Measurements from ENCODE around the gene CLNK. TPM values are rescaled to one million over a fixed set of nuclear protein-coding genes. Genes with fewer than 3 reads are reported as not detected.
"Not testable (repeated sequence)": the region's sequence is repeated elsewhere in the genome, so short reads cannot be mapped to it uniquely, and the experiment has no call there.

Gene CLNK
- polyA plus RNA-seq, 4 donors = 0.56 to 0.85 (median 0.77) TPM

DNA sequence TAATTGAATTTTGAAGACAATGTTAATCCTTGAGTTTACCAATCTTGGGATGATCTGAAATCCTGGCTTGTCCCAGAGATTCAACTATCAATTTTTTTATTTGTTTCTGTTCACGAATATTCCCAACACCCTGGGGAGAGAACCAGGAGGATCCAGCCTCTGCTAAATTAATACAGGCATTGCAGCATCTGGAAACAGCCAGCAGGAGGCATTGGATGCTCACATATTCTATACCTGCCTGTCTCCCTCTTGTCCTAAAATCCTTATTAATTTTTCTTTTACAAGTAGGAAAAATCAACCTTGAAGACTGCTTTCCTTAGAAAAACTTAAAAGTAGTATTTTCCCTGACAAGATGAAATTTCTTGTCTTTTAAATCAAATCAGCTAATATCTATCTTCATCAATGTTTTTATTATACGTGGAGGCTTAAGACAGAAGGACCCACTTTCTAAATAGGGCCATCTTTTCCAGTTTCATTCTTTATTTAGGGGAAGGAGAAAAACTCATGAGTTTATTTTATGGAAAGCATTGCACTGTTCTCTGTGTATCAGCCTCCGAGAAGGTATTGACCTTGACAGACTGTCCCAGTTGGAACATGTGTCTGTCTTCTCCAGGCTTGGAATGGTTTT is 102.4 kb downstream of the CLNK start:
- peak in 1 of 4 donors; percentile 29 for DNase-seq (ENCODE audit: low read depth in 4 of 4, low spot score in 3 of 4)

DNA sequence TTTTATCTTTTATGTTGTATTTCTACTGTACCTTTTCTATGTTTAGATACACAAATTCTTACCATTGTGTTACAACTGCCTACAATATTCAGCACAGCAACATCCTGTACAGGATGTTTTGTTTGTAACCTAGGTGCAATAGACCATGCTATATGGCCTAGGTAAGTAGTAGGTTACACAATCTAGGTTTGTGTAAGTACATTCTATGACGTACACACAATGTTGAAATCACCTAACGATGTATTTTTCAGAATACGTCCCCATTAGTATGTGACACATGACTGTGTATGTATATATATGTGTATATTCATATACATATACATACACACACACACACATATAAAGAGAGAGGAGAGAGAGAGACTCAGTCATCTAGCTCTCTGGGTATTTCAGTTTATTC is 103.5 kb downstream of the CLNK start:
- no peak for DNase-seq (ENCODE audit: low read depth in 4 of 4, low spot score in 3 of 4)

DNA sequence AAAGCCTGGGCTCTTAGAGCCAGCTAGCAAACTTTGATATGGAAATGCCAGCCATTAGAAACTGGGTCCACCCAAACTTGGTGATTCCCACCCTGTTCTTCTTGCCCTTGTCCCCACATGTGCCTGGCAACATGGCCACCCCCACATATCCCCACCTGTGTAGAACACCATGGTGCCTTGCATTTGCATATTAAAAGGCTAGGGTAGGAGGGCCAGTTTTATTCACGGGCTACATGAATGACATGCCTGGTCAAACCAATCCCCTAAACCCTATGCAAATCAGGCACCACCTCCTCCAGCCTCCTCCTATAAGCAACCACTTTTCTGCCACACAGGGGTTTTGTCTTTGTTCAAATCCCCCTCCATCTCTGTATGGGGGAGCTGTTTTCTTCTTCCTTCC is 104.9 kb downstream of the CLNK start:
- DNase-seq (ENCODE audit: low read depth in 4 of 4, low spot score in 3 of 4) = no peak

DNA sequence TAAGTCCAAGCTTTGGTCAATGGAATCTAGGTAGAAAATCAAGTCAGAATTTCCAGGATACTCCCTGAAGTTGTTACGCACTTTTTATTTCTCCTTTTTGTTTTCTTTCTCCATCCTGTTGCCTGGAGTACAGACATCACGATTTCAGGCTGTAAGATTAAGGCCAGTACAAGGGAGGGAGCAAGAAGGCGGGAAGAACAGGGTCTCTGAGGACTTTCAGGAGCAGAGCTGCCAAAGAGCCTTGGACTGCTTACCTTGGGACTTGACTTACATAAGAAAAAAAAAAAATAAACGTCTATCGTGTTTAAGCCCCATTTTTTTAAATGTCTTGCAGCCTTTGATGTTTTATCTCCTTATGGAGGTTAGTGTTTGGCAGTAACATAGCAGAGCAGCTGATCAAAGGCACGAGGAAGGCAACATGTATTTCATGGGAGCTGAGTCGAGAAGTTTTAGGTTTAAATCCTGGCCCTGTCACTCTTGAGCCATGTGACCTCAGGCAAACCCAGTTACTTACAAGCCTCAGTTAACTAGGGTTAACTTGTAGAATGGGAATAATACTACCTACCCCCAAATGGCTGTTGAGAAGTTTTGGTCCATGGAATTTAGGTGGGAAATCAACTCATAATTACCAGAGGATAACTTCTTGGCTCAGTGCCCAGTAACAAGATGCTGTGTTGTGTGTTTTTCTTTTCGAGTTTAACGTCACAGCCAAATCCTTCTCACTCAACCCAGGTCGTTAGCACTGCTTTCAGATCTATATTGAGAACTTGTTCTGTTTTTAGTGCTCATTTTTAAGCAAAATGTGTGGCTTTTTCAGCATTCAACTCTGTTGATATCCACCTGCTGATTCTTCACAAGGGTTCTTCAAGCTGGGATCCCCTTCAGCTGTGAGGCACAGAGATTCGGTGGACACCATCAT is 106.8 kb downstream of the CLNK start:
- no peak for DNase-seq (ENCODE audit: low read depth in 4 of 4, low spot score in 3 of 4)

DNA sequence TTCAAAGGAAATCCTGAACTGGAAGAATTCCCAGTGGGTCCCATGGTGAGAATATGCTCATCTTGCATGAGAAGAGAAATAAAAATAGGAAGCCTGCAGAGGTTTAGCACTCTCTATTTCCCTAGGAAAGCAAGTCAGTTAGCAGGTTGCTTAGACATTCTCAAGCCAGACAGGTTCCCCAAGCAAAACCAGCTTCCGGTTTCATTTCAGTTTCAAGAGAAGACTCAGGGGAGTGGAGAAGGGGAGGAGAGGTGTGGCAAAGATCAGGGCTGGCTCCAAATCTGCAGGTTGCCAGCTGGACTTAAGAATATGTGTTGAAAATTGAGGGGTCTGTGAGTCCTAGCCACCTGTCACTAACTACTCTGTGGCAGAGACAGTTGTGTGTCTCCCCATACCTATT is 107.5 kb downstream of the CLNK start:
- no peak for DNase-seq (ENCODE audit: low read depth in 4 of 4, low spot score in 3 of 4)

DNA sequence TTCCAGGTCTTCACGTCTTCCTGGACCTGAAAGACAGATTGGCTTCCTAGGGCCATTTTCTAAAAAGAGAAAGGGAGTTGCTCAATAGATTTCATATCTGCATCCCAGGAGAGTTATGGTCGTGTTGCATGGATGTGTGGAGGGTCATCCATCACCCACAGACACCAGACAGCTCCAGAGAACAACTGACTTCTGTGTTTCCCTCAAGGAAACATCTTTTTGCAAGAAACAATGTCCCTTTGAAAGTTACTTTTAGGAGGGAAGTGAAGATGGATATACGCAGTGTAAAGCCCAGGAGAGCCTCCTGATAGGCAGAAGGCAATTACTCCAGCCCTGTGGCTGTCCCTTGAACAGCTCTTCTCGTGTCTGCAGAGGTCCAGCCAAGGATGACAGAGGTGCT is 108.3 kb downstream of the CLNK start:
- no peak for DNase-seq (ENCODE audit: low read depth in 4 of 4, low spot score in 3 of 4)

DNA sequence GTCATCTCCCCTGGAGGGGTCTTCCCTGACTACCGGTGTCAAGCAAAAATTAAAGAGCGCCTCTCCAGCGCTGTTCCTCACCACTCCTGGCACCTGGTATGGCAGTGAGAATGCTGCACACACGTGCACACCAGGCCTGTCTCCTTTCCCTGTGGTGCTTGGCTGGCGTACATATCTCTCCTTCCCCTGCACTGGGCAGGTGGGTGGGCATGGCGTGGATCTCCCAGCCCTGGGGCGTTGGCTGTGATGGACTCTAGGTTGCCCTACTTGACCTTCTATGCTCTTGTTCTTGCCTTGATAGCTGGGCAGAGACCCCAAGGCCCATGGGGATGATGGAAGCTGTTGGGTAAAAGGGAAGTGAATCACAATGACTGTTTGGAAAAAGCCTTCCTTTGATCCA is 109.2 kb downstream of the CLNK start:
- no peak for DNase-seq (ENCODE audit: low read depth in 4 of 4, low spot score in 3 of 4)

DNA sequence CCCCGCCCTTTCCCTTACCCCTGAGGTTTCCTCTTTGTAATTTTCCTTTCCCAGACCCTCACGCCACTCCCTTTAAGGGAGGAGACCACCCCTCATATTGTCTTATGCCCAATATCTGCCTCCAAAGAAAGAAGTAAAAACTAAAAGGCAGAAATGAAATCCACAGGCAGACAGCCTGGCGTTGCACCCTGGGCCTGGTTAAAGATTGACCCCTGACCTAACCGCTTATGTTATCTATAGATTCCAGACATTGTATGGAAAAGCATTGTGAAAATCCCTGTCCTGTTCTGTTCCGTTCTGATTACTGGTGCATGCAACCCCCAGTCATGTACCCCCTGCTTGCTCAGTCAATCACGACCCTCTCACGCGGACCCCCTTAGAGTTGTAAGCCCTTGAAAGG is 110.0 kb downstream of the CLNK start:
- not testable (repeated sequence) for DNase-seq (ENCODE audit: low read depth in 4 of 4, low spot score in 3 of 4)

DNA sequence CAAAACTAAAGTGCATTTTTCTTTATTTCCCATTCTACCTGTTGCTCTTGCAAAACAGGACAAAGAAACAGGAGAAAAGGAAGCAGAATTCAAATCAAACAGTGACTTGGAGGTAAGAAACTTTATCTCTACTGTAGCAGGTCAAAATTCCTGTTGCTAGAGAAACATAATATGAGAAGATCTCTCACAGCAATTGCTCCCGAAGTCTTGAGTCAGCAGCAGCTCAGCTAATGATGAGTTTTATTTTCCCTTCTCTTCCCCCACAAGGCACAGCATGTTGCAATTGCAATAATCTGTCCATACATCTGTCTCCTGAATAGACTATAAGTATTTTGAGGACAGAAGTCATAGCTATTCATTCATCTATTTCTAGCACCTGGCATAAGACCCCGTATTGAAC is 112.7 kb downstream of the CLNK start:
- DNase-seq (ENCODE audit: low read depth in 4 of 4, low spot score in 3 of 4) = no peak

DNA sequence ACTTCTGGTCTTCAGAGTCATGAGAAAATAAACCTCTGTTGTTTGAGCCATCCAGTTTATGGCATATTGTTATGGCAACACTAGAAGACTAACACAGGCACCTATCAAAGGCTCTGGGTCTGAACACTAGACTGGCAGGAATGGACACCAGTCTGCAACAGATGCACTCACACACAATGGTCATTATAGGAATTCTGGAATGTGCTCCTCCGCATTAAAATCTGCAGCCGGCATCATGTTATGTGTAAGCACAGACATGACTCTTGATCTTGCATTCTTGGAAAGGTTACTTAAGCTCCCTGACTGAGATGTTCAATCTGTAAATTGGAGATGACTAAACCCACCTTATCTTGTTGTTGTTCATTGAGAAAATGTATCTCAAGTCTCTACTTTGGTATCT is 115.1 kb downstream of the CLNK start:
- no peak for DNase-seq (ENCODE audit: low read depth in 4 of 4, low spot score in 3 of 4)

DNA sequence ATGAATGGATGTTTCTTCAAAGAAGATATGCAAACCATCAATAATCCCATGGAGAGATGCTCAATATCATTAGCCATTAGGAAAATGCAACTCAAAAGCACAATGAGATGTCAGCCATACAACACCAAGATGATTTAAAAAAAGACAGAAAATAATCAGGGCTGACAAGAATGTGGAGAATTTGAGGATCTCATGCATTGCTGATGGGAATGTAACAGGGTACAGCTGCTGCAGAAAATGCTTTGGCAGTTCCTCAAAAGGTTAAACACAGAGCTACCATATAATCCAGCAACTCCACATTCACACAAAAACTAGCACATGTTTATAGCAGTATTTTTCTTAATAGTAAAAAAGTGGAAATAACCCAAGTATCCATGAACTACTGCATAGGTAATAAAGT is 116.8 kb downstream of the CLNK start:
- DNase-seq (ENCODE audit: low read depth in 4 of 4, low spot score in 3 of 4) = no peak

DNA sequence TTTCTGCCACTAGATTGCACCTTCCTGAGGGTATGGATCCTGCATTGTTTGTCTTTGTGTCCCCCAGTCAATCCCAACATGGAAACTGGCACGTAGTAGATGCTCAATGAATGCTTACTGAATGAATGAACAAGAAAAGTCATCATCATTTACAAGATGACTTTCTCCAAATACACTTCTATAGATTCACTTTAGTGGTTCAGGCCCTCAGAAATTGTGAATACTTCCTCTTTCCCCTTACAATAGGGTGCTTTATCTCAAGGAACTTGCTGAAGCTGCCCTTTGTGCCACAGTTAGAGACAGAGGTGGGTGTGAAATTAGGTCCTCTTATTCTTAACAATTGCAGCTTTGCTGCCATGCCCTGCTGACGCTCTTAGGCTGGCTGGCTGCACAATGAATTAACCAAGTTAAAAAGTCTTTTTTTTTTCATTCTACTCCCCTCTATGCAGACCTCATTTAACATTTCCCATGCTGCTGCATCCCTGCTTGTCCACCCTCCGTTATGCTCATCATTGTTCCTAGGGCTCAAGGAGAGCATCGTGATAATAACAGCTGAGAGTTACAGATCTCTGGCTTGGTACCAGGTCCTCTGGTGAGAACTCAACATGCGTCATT is 119.3 kb downstream of the CLNK start:
- DNase-seq (ENCODE audit: low read depth in 4 of 4, low spot score in 3 of 4) = no peak

DNA sequence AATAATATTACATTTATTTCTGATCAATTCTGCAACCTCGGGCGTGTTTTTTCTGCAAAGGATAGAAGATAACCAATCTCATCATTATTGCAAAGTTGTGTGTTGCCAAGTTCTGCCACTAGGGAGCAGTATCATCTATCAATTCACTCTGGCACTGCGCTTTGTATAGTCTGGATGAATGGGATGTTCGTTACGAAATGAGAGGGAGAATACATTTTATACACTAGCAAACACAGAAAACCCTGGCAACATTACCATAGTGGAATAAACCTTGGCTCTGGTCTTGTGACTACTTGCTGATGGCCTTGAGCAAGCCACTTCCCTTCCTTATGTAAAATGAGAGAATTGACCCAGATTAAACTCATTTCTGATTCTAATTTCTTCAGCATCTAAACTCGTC is 129.9 kb downstream of the CLNK start:
- peak; percentile 34 to 47 (median 39) for DNase-seq (ENCODE audit: low read depth in 4 of 4, low spot score in 3 of 4)

DNA sequence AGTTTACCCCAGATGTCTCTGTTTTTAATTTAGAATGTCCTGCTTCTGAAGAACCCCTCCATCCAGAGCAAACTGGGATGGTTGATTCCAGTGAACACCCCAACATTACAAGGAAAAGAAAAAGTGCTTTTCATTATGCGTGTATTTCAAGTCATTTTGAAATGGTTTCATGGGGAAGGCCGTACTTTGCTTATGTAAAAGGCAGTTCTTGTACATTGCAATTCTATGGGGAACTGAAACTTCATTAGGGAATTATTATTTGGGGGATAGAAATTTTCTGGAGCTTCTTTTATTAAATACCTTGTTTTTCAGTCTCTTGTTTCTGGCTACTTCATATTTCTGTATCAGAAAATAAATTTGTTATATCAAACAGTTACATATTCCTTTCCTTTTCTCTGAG is 130.4 kb downstream of the CLNK start:
- DNase-seq (ENCODE audit: low read depth in 4 of 4, low spot score in 3 of 4) = no peak

DNA sequence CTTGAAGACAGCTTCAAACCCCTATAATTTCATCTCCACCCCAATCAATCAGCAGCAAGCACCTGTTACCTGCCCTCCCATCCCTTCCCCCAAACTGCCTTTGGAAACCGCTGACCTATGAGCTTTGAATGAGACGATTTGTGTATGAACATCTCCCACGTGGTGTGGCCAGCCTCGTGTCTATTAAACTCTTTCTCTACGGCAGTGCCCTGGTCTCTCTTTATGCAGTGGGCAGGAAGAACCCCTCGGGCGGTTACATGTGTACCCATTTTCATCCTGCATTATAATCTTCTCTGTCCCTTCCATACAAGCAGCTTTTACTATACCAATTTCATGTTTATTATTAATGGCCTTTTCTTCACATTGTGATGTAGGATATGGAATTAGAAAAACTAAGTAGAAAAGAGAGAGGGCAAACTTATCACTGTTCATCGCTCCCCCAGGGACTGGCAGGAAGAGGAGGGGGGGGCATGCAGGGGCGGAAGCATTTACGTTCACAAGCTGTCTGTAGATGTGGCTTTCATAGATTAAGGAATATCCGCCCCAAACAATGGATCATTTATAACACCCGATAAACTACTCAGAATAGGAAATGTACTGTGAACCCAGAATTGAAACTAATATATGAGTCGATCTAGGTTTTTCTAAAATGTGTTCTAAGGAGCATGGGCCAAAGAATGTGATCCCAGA is 131.8 kb downstream of the CLNK start:
- DNase-seq (ENCODE audit: low read depth in 4 of 4, low spot score in 3 of 4) = no peak

DNA sequence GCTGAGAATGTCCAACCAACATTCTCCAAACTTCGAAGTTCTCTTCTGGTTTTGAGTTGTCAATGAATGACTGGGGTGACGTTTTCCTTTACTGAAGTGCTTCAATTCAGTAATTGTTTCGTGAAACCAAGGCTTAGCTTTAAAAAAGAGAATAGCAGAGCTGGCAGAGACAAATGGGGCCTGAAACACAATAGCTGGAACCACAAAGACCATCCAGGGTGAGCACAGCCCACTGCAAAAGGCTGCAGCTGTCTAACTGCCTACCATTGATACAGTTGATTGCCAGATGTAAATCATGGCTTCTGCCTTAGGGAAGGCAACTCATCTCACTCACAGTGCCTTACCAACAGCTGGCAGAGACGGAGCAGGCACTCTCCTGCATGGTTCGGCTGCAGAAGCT is 148.7 kb downstream of the CLNK start:
- DNase-seq (ENCODE audit: low read depth in 4 of 4, low spot score in 3 of 4) = no peak

DNA sequence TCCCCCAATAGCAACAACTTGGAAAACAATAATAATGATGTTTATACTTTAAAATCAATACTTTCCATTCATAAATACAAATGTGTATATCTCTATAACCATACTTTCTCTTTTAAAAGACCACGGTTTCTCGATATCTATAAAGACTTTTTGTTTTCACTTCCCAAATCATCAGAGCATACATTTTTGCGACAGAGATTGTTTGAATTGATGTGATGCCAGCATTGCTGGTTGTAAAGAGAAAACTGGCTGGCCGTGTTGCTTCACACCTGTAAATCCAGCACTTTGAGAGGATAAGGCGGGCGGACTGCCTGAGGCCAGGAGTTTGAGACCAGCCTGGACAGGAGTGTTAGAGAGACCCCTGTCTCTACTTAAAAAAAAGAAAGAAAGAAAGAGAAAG is 149.7 kb downstream of the CLNK start:
- no peak for DNase-seq (ENCODE audit: low read depth in 4 of 4, low spot score in 3 of 4)

DNA sequence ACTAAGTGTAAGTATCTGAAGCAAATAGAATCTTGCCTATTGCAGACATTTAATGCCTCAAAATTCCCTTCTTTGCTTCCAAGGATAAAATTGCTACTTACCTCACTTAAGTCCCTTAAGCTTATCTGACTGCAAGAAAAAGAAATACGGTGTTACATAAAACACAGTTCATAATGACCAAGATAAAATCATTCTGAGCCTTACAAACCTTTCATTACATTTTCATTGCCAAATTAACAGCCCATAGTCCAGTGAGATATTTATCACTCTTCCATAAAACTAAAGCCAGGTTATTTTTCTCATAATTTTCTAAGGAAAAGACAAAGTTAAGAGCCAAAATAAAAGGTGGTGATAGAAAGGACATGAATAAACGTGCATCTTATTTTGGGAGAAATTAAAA is 152.4 kb downstream of the CLNK start:
- DNase-seq (ENCODE audit: low read depth in 4 of 4, low spot score in 3 of 4) = no peak

DNA sequence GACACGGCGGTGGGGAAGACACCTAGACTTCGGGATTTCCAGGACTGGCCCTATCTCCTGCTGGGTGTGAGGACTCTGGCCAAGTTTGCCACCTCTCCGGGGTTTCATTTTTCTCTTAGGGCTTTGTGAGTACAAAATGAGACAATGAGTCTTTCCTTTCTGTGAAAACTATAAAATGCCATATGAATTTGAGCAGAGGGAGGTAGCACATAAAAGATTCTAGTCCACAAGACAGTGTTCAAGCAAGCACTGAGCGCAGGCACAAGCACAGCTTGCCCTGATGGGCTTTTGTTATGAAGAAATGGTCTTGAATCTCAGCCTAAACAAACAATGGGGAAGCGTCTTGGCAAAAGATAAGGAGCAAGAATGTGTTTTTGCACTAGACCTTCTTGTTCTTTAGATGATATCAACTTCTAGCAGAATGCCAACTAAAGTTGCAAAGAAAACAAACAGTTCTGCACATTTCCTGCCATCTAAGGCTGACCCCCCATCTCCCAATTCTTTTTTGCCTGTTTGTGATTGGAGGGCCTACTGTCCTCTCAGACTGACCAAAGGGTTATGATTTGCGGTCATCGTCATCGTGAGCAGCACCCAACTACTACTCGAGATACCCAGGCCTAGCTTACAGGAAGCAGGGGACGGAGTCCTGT is 154.3 kb downstream of the CLNK start:
- DNase-seq (ENCODE audit: low read depth in 4 of 4, low spot score in 3 of 4) = no peak

DNA sequence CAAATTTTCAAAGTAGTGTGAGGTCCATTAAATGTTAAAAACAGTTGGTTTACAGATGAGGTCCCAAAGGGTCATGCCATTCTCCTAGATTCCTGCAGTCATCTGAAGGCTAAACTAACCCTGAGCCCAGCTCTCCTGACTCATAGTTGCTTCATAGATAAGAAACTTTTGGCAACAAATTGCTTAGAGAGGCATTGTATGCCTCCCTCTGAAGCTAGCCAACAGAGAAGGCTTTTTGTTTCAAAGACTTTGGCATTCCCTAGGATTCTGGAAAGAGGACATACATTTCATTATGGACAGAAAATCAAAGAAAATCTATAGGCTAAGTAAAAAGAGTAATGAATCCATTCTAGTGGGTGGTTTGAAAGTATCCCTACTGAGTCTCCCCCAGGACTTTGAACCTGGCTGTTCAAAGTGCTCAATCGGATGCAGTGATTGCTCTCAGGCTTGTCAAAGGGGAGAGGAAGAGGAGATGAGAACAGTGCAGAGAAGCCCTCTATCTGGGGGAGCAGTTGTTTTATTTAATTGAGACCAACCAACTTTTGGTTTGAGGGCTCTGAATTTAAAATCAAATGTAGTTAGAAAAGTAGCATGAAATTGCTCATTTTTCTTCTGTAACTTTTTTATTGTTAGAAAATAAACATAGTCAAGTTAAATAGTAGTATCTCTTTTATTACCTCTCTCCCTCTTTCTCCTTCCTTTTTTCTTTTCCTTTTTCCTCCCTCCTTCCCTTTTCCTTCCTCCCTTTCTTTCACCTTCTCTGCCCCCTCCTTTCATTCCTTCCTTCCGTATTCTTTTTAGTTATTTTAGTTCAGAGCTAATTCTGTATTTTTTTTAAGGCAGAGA is 155.1 kb downstream of the CLNK start:
- no peak for DNase-seq (ENCODE audit: low read depth in 4 of 4, low spot score in 3 of 4)
